GM21526 (cell line): ENCODE data around the gene IQSEC1.

Experiments
- ATAC-seq: cut with Tn5 transposase; IDR thresholded peaks from one replicate; pipeline ENCODE4 v1.9.1; 2021; ENCODE audit warnings: moderate library complexity; ENCODE audit not compliant: unreplicated experiment, low FRiP score

The IQSEC1 gene

DNA sequence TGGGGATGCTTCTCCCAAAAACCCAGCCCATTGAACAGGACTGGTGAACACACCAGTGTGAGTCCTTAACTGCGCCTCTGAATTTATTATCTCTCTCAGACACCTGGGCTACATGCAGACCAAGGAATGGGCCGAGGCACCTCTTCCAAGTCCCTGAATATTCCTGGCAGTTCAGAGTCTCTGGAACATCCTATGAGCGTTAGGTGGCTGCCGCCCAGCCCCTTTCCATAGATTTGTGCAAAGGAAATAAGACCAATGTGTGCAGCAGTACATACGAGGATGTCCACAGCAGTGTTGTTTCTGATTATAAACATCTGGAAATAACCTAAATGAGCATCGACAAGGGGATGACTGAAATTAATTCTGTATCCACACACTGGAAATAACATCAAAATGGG lies 127.0 kb downstream of the IQSEC1 start:
- no peak for ATAC-seq

DNA sequence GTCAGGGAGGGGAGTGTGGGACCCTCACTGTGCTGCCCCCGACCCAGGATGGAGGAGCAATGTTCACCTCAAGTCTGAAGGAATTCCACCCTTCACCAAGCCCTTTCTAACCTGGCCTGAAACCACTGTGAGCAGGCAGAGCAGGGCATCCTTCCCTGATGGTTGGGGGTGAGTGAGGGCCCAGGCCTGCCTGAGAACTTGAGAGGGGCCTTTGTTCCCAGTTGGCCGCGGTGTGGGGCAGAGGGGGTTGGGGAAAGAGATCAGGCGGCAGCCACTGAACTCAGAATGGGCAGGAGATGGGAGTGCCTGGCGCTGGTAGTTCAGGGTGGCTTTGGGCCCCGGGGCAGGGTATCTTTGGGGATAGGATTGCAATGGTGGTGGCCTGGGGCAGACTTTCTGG lies 128.4 kb downstream of the IQSEC1 start:
- ATAC-seq, result no peak

DNA sequence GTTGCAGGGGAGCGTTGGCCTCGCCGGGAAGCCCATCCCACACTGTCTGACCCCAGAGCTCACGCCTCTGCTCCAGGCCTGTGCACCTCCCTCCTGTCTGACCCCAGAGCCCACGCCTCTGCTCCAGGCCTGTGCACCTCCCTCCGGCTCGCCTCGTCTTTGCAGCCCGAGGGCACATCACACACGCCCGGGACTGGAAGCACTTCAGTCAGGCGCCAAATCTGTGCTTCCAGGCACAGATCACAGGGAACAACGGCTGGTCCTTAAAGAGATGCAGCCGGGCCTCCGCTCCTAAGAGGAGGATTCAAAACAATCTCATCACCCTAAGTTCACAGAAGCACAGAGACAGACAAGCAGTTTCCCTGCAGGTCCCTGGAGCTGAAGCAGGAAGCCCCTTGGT lies 128.8 kb downstream of the IQSEC1 start:
- ATAC-seq, result no peak

DNA sequence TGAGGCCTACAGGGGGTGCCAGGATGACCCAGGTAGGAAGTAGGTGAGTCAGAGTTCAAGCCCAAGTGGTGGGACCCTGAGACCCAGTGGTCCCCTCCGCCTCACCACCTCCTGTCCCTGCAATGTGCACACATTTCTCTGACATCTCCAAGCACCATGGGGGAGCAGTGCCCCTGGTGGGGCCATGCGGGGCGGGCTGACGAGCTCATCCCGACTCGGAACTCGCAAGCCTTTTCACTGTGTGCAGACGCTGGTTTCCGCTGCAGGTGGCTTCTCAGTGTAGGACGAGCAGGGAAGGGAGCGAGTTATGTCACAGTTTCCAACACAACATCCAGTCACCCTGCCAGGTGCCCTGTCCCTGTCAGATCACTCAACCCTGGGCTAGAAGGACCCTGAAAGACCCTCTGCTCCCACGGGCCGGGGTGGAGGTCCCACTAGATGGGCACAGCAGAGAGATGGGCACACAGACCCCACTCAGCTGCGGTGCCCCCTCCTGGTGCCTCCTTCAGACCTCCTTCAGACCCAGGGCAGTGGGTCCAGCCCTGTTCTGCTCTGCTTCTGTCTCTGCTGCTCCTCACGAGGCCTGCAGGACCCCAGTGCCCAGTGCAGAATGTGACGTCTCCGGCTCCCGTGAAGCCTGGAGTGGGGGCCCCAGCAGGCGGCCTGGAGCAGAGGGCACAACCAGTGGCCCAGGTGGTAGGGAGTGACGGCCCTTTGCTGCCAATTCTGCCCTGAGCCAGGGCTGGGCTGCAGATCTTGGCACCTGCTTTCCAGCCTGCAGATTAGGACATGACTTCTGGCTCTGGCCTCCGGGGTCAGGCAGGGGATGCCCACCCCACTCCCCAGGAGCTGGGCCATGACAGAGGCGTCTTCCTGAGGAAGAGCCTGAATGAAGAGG lies 129.9 kb downstream of the IQSEC1 start:
- ATAC-seq, result no peak

DNA sequence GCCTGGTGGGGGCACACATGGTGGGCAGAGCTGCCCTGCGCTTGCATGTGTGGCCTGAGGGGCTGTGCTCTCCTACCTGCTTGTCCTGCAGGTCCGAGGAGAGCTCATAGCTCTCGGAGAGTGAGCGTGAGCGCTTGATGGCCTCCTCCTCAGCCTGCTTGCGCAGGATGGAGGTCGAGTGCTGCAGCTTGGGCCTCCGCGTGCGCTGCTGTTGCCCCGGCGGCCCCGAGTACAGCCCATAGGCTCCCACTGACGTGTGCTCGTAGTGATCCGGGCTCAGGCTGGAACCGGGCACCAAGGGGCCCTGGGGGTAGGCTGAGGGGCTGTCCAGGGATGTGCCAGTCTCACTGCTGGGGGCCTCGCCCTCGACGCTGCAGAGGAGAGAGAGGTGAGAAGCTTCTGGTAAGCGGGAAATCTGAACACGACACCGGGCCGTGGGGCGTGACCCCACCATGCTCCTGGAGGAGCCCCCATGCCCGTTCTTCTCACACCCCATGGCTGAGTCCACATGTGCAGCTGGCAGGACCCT lies 131.7 kb downstream of the IQSEC1 start:
- no peak for ATAC-seq

DNA sequence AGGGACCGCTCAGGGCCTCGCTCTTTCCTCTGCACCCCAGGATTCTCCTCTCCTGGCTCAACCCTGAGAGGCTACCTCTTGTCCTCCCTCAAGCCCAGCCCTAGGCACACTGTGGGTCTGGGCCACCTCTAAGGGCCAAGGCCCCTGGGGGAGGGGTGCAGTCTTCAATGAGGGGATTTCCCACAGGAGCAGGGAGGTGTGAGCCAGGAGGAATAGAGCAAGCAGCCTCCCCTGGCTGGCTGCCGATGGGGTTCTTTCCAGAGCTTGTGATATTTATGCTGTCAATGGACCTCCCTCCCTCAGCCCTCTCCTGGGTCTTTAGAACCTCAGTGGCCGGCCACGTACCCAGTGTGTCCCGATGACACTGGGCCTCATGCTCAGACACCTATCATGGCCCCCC lies 132.4 kb downstream of the IQSEC1 start:
- ATAC-seq, result no peak

DNA sequence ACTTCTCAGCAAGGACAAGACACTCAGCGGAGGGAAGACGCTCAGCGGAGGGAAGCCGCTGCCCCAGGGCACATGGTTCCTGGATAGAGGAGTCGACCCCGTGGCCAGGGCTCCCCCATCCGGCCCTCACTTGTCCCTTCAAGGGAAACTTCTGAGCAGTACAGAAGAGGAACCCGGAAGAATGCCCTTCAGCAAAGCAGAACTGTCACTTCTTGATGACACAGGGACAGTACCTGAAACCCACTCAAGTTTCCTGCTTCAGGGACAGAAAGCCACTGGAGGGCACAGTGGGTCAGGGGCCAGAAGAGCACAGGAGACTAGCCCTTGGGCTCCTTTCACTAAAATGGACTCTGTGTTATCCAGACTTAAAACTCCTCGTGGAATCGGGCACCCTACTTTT lies 134.1 kb downstream of the IQSEC1 start:
- no peak for ATAC-seq

DNA sequence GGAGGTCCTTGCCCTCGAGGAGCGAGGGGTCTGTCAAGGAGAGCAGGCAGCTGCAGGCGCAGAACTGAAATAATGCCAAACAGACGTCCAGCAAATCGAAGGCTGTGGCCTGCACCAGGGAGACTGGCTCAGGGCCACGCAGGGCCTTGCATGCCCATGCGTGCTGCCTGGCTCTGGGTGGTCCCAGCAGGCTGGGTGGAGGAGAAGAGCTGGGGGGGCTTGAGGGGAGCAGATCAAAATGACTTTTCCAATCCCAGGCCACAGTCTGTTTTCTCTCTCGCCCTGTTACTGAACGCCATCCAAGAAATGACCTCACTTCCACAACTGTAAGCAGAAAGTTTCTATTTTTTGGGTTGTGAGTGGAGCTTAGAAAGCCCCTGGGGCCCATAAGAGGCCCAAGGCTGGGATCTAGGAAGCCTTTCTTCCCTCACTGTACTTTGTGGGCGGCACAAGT lies 134.9 kb downstream of the IQSEC1 start:
- ATAC-seq, result no peak

DNA sequence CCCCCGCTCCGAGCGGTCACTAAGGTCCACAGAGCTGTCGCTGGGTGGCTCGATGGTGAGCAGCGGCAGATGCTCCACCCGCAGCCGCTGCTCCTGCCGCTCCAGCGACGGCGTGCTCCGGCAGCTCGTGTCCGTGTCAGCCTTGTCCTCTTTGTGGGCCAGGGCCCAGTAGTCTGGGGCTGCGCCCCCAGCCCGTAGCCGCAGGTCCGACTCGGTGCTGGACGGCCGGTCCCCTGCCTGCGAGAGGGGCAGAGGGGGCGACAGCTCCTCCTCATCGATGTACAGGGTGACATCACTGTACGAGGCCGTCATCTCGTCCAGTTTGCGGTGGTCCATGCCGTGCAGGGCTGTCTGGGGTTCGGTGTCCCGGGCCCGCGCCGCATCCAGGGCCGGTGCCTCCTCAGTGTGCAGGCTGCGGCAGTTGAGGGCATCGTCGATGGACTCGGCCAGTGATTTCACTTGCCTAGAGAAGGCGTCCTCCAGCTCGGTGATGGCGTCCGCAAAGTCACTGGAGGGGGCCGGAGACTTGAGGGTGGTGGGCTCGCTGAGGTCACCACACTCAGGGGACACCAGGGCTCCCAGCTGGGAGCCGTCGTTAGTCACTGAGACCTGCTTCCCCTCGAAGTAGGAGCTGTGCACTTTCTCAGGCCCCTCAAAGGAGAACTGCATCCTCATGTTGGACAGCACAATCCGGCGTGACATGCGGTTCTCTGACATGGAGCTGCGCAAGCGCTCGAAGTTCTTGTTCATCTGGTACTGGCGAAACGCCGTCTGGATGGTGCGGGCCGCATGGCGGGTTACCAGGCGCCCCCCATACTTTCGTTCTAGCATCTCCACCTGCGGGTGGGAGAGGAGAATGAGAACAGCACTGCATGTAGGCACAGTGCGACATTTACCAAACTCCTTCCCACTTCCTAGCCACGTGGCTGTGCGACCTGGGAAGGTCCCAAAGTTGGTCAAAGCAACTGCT lies 137.1 kb downstream of the IQSEC1 start:
- ATAC-seq, result no peak

DNA sequence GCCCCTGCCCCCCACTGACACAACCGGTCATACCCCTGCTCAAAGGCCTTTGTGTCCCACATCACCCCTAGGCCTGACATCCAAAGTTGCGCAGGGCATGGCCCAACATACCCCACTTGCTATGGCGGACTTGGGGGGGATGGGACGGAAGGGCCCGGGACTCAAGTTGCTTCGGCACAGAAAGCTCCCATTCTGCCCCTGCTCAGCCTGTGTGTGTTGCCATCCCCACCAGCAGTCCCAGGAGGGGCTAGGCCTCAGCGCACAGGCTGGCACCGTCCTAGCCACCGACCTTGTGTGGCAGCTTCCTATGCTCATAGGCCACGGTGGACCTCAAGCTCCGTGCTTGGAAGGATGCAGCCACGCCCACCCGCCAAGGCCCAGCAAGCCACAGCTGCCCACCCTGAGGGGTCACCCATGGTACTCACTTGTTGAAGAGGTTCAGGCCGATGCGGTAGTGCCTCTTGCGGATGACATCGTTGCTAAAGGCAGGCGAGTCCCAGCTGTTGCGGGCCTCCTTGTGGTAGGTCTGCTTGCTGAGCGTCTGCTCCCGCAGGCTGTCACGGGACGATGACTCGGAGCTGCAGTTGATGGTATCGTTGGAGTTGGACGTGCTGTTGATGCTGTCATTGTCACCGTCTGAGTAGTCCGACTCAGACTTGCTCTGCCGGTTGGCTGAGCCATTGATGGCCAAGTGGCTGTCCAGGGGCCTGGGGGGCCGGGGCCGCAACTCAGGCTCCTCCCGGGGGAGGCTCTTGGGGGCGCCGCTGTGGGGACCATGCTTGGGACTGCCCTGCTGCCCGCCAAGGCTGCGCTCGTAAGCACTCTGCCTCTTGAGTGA lies 138.0 kb downstream of the IQSEC1 start:
- no peak for ATAC-seq

DNA sequence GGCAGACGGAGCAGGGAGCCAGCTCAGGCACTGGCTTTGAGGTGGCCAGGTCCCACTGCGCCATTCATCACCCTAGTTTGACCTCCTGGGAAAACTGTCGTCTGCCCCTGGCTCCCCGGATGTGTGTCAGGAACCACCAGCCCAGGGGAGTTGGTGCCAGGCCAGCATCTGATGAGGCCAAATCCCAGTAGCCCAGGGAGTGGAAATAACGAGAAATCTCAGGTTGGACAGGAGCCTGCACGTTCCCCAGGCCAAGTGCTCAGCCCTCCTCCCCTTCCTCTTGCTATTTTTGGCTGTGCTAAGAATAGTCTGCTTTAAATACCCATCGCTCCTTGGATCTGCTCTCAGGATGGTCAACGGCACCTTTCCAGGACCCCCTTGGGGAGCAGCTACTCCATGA lies 138.8 kb downstream of the IQSEC1 start:
- ATAC-seq, result no peak

DNA sequence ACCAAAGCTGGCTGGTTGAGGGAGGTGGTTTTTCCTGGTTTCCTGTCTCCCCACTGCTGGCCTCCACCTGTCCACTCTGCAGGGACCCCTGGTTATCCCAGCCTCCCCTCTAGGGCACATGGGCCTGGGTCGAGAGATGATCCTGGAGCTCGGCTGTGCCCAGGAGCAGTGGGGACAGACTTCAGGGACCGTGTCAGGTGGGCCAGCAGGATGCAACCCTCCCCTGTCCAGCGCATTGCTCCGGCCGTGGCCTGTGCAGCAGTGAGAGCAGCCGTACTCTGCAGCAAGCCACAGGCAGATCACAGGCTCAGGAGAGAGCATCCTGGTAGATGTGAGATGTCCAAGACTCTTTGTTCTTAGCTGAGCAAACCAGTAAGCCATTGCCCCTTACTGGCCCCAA lies 139.3 kb downstream of the IQSEC1 start:
- no peak for ATAC-seq

DNA sequence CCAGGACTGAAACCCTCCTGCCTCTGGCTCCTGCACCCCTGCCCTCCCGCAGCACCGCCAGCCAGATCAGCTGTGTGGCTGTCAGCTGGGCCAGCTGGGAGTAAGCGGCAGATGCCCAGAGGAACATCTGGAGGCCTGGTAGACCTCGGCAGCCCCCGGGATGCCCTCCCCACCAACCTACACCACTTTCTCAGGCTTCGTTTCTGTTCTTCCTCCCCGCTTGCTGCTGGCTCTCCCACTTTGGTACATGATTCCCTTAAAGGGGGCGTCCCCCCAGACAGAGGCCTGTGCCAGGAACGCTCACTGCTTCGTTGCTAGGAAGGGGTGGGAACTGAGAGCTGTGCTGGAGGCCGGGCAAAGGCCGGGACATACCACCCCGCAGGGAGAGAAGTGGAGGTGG lies 140.5 kb downstream of the IQSEC1 start:
- no peak for ATAC-seq

DNA sequence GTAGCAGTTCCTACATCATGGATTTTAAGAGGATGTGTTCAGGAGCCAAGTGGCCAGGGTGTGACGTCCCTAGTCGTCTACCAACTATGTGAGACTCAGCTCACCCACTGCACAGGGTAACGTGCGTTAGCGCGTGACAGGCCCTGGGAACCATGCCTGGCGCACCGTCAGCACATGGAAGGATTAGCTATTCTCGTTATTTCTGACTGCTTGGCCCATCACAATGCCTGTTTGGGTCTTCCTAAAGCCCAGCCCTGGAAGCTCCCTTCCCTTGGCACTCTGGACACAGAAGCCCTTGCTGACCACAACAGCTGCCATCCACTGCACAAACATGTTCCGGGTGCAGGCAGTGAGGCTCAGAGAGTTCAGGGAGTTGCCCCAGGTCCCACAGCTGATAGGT lies 140.9 kb downstream of the IQSEC1 start:
- no peak for ATAC-seq

DNA sequence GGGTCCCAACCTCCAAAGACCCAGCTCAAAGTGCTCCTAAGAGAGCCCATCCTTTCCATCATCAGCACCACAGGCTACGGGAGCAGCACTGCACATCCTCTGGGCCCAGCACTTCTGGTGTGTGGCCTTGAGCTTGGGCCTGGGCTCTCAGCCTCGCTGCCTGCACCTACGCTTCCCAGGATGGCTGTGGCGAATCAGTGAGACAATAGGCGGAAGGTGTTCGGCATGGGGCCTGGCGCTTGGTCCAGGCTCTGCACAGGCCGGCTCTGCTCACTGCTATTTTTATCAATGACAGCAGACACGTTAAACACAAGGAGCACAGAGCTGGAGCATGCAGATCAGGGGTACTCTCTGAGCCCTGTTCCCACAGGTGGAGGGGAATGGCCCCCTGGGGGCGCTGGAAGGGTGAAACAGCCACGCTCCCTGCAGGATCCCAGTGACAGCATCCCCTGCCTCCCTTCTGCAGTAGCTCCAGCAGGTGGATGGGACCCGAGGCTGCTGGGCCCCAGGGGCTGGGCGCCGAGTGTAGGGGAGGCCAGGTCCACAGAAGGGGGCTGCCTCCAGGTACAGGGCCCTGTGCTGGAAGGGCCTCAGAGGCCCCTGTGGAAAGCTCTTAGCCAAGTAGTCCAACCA lies 141.8 kb downstream of the IQSEC1 start:
- no peak for ATAC-seq

DNA sequence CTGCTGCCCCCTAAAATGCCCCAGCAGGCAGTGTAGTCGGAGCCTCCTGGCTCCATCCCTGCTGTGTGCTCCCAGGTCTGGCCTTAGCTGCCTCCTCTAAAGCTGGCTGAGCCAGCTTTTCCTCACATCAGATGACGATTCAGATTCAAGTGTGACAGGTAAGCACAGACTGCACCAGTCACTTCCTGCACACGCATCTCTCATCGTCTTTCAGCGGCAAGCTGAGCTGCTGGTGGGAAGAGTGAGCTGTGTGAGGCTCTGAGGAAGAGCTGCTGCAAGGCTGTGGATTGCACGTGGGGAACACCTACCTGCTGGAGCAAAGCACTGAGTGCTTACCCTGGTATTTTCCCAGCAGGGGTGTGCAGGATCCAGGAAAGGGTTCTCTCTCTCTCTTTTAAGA lies 143.4 kb downstream of the IQSEC1 start:
- ATAC-seq, result no peak

DNA sequence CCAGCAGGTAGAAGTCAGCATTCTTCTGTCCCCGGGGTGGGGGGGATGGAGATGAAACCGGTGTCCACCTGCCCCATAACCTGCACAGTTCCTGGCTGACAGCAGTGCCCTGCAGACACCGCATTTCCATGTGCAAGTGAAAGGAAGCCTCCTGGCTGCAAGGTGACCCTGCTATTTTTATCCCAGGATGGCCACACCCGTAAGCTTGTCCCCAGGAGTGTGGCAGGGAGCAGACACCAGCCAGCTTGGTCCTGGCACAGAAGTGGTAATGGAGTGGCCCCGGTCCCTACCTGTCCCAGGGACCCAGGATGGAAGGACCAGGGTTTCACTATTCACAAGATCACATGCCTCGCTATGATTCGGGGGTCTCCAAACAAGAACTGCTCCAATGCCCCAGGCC lies 146.6 kb downstream of the IQSEC1 start:
- ATAC-seq, result no peak

DNA sequence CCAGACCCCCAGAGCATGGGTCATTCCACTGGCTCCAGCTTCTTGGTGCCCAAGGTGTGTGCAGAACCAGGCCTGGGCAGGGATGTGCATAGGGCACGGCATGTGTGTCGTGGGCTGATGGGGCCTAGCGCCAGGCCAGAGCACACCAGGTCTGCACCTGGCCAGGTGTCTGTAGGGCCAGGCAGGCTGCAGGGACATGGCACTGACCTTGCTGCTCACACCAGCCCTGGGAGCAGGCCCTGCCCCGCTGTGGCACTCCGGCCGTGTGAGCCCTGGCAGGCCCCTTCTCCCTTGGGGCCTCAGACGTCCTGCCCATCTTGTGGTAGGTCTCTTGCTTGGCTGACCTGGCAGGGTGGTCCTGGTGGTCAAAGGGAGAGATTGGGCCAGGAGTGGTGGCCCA lies 147.6 kb downstream of the IQSEC1 start:
- no peak for ATAC-seq

DNA sequence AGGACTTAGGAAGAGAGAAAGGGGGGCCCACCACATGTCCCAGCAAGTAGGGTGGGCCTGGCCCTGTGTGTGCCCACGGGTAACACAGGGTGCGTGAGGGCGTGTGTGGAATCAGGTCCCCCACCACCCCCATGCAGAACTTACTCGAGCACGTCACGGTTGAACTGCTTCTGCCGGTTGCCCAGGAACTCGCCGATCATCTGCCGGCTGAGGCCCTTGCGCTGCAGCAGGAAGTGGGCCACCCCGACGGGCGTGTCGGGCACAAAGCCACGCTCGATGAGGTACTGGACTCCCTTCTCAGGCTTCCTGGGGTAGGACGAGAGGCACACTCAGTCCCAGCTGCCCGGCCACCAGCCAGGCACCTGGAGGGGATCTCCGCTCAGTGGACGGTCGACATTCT lies 148.8 kb downstream of the IQSEC1 start:
- no peak for ATAC-seq

DNA sequence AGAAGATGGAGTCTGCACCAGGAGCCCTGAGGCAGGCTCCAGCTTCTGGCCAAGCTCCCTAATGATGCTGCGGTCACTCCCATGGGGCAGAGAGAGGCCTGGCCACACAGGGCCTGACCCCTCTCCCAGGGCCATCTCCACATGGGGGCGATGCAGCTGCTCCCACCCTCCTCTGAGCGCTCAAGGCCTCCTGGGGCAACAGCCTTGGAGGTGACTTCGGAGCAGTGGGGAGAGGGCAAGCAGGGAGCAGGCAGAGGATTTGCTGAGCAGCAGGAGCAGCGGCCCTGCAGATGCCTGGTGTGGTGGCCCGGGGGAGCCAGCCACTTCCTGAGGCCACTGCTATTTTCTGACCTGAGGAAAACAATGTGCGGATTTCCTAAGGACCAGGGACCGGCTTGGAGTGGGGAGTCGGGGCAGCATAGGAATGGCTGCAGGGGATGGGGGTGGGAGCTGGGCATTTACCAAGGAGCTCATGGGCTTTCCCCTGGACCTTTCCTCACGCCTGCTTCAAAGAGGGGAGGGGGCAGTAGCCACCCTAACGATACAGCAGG lies 150.3 kb downstream of the IQSEC1 start:
- ATAC-seq, result no peak
